Suprapubic skin (tissue), 4 donors: Measurements from ENCODE around the gene CXCL8.

Source experiments
- CTCF ChIP-seq, 2 donors: fragments of 200-600 bp in 1 of 2; fragments of 450-650 bp in 1 of 2; sonication (generic) in 1 of 2; IDR thresholded peaks; one replicate each; pipeline ENCODE4 v1.5.1; 2016 to 2019; ENCODE audit warnings: antibody characterized with exemption in 2 of 2, mild to moderate bottlenecking in 1 of 2, moderate library complexity in 1 of 2
- POLR2A ChIP-seq, 2 donors: fragments of 450-650 bp; IDR thresholded peaks; one replicate each; pipeline ENCODE4 v1.6.1; 2017; ENCODE audit warnings: antibody characterized with exemption in 2 of 2, mild to moderate bottlenecking in 2 of 2, moderate library complexity in 2 of 2
- POLR2AphosphoS5 ChIP-seq, 3 donors: sonication (generic); formaldehyde crosslinking; IDR thresholded peaks; one replicate each; pipeline ENCODE4 v1.6.1; 2017; ENCODE audit warnings: antibody characterized with exemption in 3 of 3

- no peak for TF ChIP-seq CTCF (IDR thresholded peaks at IDR 0.05)
- no peak for TF ChIP-seq POLR2A (IDR thresholded peaks at IDR 0.05)
- TF ChIP-seq POLR2AphosphoS5 (IDR thresholded peaks at IDR 0.05), result no peak
Observed at GRCh38 chr4:73705056-73705432, 35.3 kb upstream of the CXCL8 start.
